BLaER1 (cell line): ENCODE data around the gene DRAM1.
"Not testable (repeated sequence)": the region's sequence is repeated elsewhere in the genome, so short reads cannot be mapped to it uniquely, and the experiment has no call there.

Experiments
- H3K27ac ChIP-seq: shearing (Covaris generic); formaldehyde crosslinking; 2 replicates; pipeline ENCODE4 v1.8.1; 2022
- H3K27me3 ChIP-seq: shearing (Covaris generic); formaldehyde crosslinking; 2 replicates; pipeline ENCODE4 v1.8.1; 2022
- H3K36me3 ChIP-seq: shearing (Covaris generic); formaldehyde crosslinking; 2 replicates; pipeline ENCODE4 v1.8.1; 2022
- H3K4me1 ChIP-seq: shearing (Covaris generic); formaldehyde crosslinking; 2 replicates; pipeline ENCODE4 v1.8.1; 2022
- H3K4me2 ChIP-seq: shearing (Covaris generic); formaldehyde crosslinking; 2 replicates; pipeline ENCODE4 v1.8.1; 2022
- H3K4me3 ChIP-seq: shearing (Covaris generic); formaldehyde crosslinking; 2 replicates; pipeline ENCODE4 v1.8.1; 2022
- H3K9ac ChIP-seq: shearing (Covaris generic); formaldehyde crosslinking; 2 replicates; pipeline ENCODE4 v1.8.1; 2022
- H3K9me3 ChIP-seq: shearing (Covaris generic); formaldehyde crosslinking; 2 replicates; pipeline ENCODE4 v1.8.1; 2022
- H4K20me1 ChIP-seq: shearing (Covaris generic); formaldehyde crosslinking; 2 replicates; pipeline ENCODE4 v1.8.1; 2022
- Cebpa-rat ChIP-seq: shearing (Covaris generic); IDR thresholded peaks from 2 replicates; pipeline ENCODE4 v1.8.1; 2022

Gene DRAM1

GRCh38 chr12:101841069-101841468, 36.3 kb upstream of the DRAM1 start:
- no peak for TF ChIP-seq Cebpa-rat

GRCh38 chr12:101845137-101845711, 32.2 kb upstream of the DRAM1 start:
- Histone ChIP-seq H3K36me3 (no peaks in the 10 kb centered on the region), H3K27me3 (no peaks in the 10 kb centered on the region), H3K9ac (no peak overlapping the region), H4K20me1 (no peaks in the 10 kb centered on the region), H3K4me1 (no peaks in the 10 kb centered on the region), H3K9me3 (no peaks in the 10 kb centered on the region), H3K27ac (no peak overlapping the region), H3K4me3 (no peak overlapping the region), H3K4me2 (no peak overlapping the region)
- no peak for TF ChIP-seq Cebpa-rat

More at GRCh38 chr12:101841069-101841468, 36.3 kb upstream of the DRAM1 start:
- Histone ChIP-seq H3K27ac (no peak overlapping the region), H3K27me3 (no peaks in the 10 kb centered on the region), H3K9ac (no peak overlapping the region), H3K9me3 (no peaks in the 10 kb centered on the region), H3K36me3 (no peaks in the 10 kb centered on the region), H3K4me1 (peaks cover 23% of the 10 kb centered on the region), H3K4me2 (no peak overlapping the region), H3K4me3 (no peak overlapping the region), H4K20me1 (no peaks in the 10 kb centered on the region)

- Histone ChIP-seq H3K9me3 (no peaks in the 10 kb centered on the region), H4K20me1 (no peaks in the 10 kb centered on the region), H3K27me3 (no peaks in the 10 kb centered on the region), H3K9ac (no peak overlapping the region), H3K4me3 (no peak overlapping the region), H3K36me3 (no peaks in the 10 kb centered on the region), H3K4me2 (no peak overlapping the region), H3K27ac (no peak overlapping the region), H3K4me1 (no peaks in the 10 kb centered on the region)
- TF ChIP-seq Cebpa-rat: no peak
Measured at GRCh38 chr12:101847325-101847724, 30.1 kb upstream of the DRAM1 start.

- H4K20me1 ChIP-seq: no peaks in the 10 kb centered on the region
- H3K27ac ChIP-seq: no peak overlapping the region
- H3K36me3 ChIP-seq: no peaks in the 10 kb centered on the region
- no peaks in the 10 kb centered on the region for H3K9me3 ChIP-seq
- H3K4me3 ChIP-seq: no peak overlapping the region
- no peaks in the 10 kb centered on the region for H3K27me3 ChIP-seq
- H3K4me2 ChIP-seq: no peak overlapping the region
- no peak for TF ChIP-seq Cebpa-rat
- H3K9ac ChIP-seq: no peak overlapping the region
- peaks cover 10% of the 10 kb centered on the region; the same call in 1 of the 2 replicates for H3K4me1 ChIP-seq
Measured at GRCh38 chr12:101850199-101850598, 27.2 kb upstream of the DRAM1 start.

GRCh38 chr12:101852998-101853397, 24.4 kb upstream of the DRAM1 start:
- H3K4me1 ChIP-seq: peaks cover 29% of the 10 kb centered on the region
- no peaks in the 10 kb centered on the region for H3K36me3 ChIP-seq
- H3K27me3 ChIP-seq: no peaks in the 10 kb centered on the region
- no peaks in the 10 kb centered on the region for H4K20me1 ChIP-seq
- H3K9me3 ChIP-seq: no peaks in the 10 kb centered on the region
- no peak overlapping the region for H3K4me3 ChIP-seq
- no peak for TF ChIP-seq Cebpa-rat
- no peak overlapping the region for H3K4me2 ChIP-seq
- no peak overlapping the region for H3K27ac ChIP-seq
- H3K9ac ChIP-seq: no peak overlapping the region

- no peaks in the 10 kb centered on the region for H3K27me3 ChIP-seq
- H3K4me2 ChIP-seq: peak overlapping the region; percentile 29; the same call in 1 of the 2 replicates
- no peaks in the 10 kb centered on the region for H3K9me3 ChIP-seq
- H3K36me3 ChIP-seq: no peaks in the 10 kb centered on the region
- H3K4me3 ChIP-seq: no peak overlapping the region
- no peak for TF ChIP-seq Cebpa-rat
- peaks cover 29% of the 10 kb centered on the region for H3K4me1 ChIP-seq
- no peak overlapping the region for H3K9ac ChIP-seq
- H3K27ac ChIP-seq: peak overlapping the region; percentile 57
- no peaks in the 10 kb centered on the region for H4K20me1 ChIP-seq
Measured at GRCh38 chr12:101854747-101855146, 22.6 kb upstream of the DRAM1 start.

GRCh38 chr12:101855364-101855884, 22.0 kb upstream of the DRAM1 start:
- H3K27ac ChIP-seq: peak overlapping the region; percentile 57
- H3K4me2 ChIP-seq: peak overlapping the region; percentile 29
- no peaks in the 10 kb centered on the region for H4K20me1 ChIP-seq
- peaks cover 29% of the 10 kb centered on the region for H3K4me1 ChIP-seq
- no peak for TF ChIP-seq Cebpa-rat
- no peaks in the 10 kb centered on the region for H3K36me3 ChIP-seq
- no peaks in the 10 kb centered on the region for H3K9me3 ChIP-seq
- no peaks in the 10 kb centered on the region for H3K27me3 ChIP-seq
- H3K9ac ChIP-seq: no peak overlapping the region
- H3K4me3 ChIP-seq: no peak overlapping the region

- Histone ChIP-seq H3K27me3 (no peaks in the 10 kb centered on the region), H3K9me3 (no peaks in the 10 kb centered on the region), H3K4me2 (0 out of 2 replicates have a peak overlapping the region, but pooled peaks have one; percentile 29), H3K27ac (no peak overlapping the region), H3K4me3 (no peak overlapping the region), H4K20me1 (no peaks in the 10 kb centered on the region), H3K4me1 (peaks cover 29% of the 10 kb centered on the region), H3K36me3 (no peaks in the 10 kb centered on the region), H3K9ac (no peak overlapping the region)
- TF ChIP-seq Cebpa-rat: no peak
Measured at GRCh38 chr12:101855976-101856375, 21.4 kb upstream of the DRAM1 start.

- Histone ChIP-seq H3K4me1 (peaks cover 29% of the 10 kb centered on the region), H3K4me2 (peak overlapping the region; percentile 15; the same call in 1 of the 2 replicates)
- not testable (repeated sequence) for H3K9me3 ChIP-seq, H3K27ac ChIP-seq, H3K27me3 ChIP-seq, H4K20me1 ChIP-seq, H3K9ac ChIP-seq, H3K36me3 ChIP-seq, H3K4me3 ChIP-seq
Measured at GRCh38 chr12:101856614-101857013, 20.8 kb upstream of the DRAM1 start.

GRCh38 chr12:101857043-101857558, 20.3 kb upstream of the DRAM1 start:
- Histone ChIP-seq H3K27me3 (no peaks in the 10 kb centered on the region), H3K27ac (no peak overlapping the region), H3K4me3 (no peak overlapping the region), H3K4me1 (peaks cover 29% of the 10 kb centered on the region), H3K4me2 (no peak overlapping the region), H3K36me3 (no peaks in the 10 kb centered on the region), H3K9me3 (no peaks in the 10 kb centered on the region), H3K9ac (no peak overlapping the region), H4K20me1 (no peaks in the 10 kb centered on the region)
- TF ChIP-seq Cebpa-rat: no peak
